Esophagus squamous epithelium (tissue), 5 donors: ENCODE measurements around the gene TEAD1. TPM values are rescaled to one million over a fixed set of nuclear protein-coding genes. Genes with fewer than 3 reads are reported as not detected.

Experiments used
- DNase-seq: peaks from one replicate; lab custom pipeline; 2025; lab: John Stamatoyannopoulos, UW
- H3K27ac ChIP-seq, 4 donors: fragments of 200-600 bp; sonication (generic); one replicate each; pipeline ENCODE4 v1.5.1; 2016 to 2019; ENCODE audit warnings: mild to moderate bottlenecking in 1 of 4
- H3K27me3 ChIP-seq, 4 donors: fragments of 200-600 bp; sonication (generic); 1 replicate in 3 of 4; 2 replicates in 1 of 4; pipeline versions ENCODE4 v1.5.1 to v1.6.0; 2017 to 2021; ENCODE audit warnings: antibody characterized with exemption in 1 of 4
- H3K36me3 ChIP-seq, 3 donors: fragments of 200-600 bp; sonication (generic); one replicate each; pipeline ENCODE4 v1.5.1; 2016 to 2019
- H3K4me1 ChIP-seq, 3 donors: fragments of 200-600 bp; sonication (generic); one replicate each; pipeline ENCODE4 v1.5.1; 2017 to 2019
- H3K4me3 ChIP-seq, 4 donors: fragments of 200-600 bp; sonication (generic); 1 replicate in 3 of 4; 2 replicates in 1 of 4; pipeline ENCODE4 v1.5.1; 2016 to 2019; ENCODE audit warnings: mild to moderate bottlenecking in 2 of 4, moderate library complexity in 1 of 4
- H3K9me3 ChIP-seq, 3 donors: fragments of 200-600 bp; sonication (generic); one replicate each; pipeline ENCODE4 v1.5.1; 2016 to 2019
- CTCF ChIP-seq, 6 experiments: fragments of 450-650 bp in 4 of 6; fragments of 200-600 bp in 2 of 6; sonication (generic) in 2 of 6; IDR thresholded peaks; one replicate each; pipeline ENCODE4 v1.5.1; 2016 to 2019; ENCODE audit warnings: antibody characterized with exemption in 6 of 6, mild to moderate bottlenecking in 4 of 6, moderate library complexity in 4 of 6
- POLR2A ChIP-seq, 4 donors: fragments of 450-650 bp; IDR thresholded peaks; one replicate each; pipeline ENCODE4 v1.6.1; 2017; ENCODE audit warnings: antibody characterized with exemption in 4 of 4, mild to moderate bottlenecking in 4 of 4, moderate library complexity in 3 of 4
- WGBS, 2 donors: methylation state at CpG; one replicate each; pipeline ENCODE4 v1.1.5; 2018; 5-methylcytosine and 5-hydroxymethylcytosine counted together
- intact Hi-C: fragments of 100-400 bp; cut with DNase I; formaldehyde crosslinking; loops from one replicate; pipeline ENCODE4 v1.15.0; 2022
- total RNA-seq, 4 donors: library from RNA; depleted of rRNA; stranded (reverse); fragments of >200 nt; gene quantifications; one replicate each; pipeline ENCODE4 v1.1.0, GENCODE V29; 2016
- donor health status: DM: yes; HTN: yes; CAD: no.

Gene TEAD1
- total RNA-seq, 4 donors from 2014 or later: 33.3 to 75.2 (median 49.8) TPM

GRCh38 chr11:12653729-12654128, 20.5 kb upstream of the TEAD1 start:
- intact Hi-C loops: no loop called here

GRCh38 chr11:12655842-12656241, 18.4 kb upstream of the TEAD1 start:
- intact Hi-C loops: no loop called here
- Histone ChIP-seq H3K36me3 (no peaks in the 10 kb centered on the region), H3K27ac (no peak overlapping the region), H3K4me1 (no peaks in the 10 kb centered on the region), H3K9me3 (peaks cover 0 to 7% (median 7%) of the 10 kb centered on the region in 3 donors), H3K4me3 (no peak overlapping the region), H3K27me3 (no peaks in the 10 kb centered on the region)
- no peak for DNase-seq
- TF ChIP-seq POLR2A (IDR thresholded peaks at IDR 0.05): no peak
- TF ChIP-seq CTCF (IDR thresholded peaks at IDR 0.05): no peak

More at GRCh38 chr11:12653729-12654128, 20.5 kb upstream of the TEAD1 start:
- Histone ChIP-seq H3K36me3 (no peaks in the 10 kb centered on the region), H3K4me1 (no peaks in the 10 kb centered on the region), H3K27ac (no peak overlapping the region), H3K9me3 (peaks cover 0 to 7% (median 7%) of the 10 kb centered on the region in 3 donors), H3K4me3 (no peak overlapping the region), H3K27me3 (no peaks in the 10 kb centered on the region)
- no peak for DNase-seq
- TF ChIP-seq POLR2A (IDR thresholded peaks at IDR 0.05) (no peak), CTCF (IDR thresholded peaks at IDR 0.05) (no peak)
- 88 to 92% methylated on average over 6 of the region's 7 CpGs for WGBS, 2 donors

DNA sequence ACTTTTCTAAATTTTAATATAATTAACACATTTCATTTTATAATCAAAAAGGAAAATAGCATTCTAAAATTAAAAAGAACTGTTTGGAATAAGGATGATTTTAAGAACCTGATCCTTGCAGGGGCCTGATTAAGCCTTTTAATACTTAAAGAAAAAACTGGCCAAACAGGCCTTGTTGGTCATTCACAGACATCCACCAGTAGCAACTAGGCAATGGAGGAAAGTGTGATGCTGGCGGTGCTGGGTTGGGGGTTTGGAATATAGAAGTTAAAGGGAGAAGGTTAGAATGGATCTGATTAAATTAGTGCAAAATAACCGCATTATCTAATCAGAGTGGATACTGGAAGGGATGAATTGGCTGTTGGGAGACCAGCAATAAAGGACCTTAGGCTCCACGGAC, 16.9 kb upstream of the TEAD1 start:
- no peak overlapping the region for H3K4me3 ChIP-seq
- intact Hi-C loops: no loop called here
- no peaks in the 10 kb centered on the region for H3K27me3 ChIP-seq
- no peak overlapping the region for H3K27ac ChIP-seq
- H3K36me3 ChIP-seq: no peaks in the 10 kb centered on the region
- H3K9me3 ChIP-seq: peaks cover 0 to 7% (median 7%) of the 10 kb centered on the region in 3 donors
- no peaks in the 10 kb centered on the region for H3K4me1 ChIP-seq
- WGBS, 2 donors: 89 to 91% methylated on average over 3 of the region's 3 CpGs
- DNase-seq: no peak
- TF ChIP-seq POLR2A (IDR thresholded peaks at IDR 0.05) (no peak), CTCF (IDR thresholded peaks at IDR 0.05) (no peak)

- intact Hi-C loops: no loop called here
- no peak overlapping the region for H3K4me3 ChIP-seq
- no peak for TF ChIP-seq POLR2A (IDR thresholded peaks at IDR 0.05)
- TF ChIP-seq CTCF (IDR thresholded peaks at IDR 0.05): no peak
- H3K27ac ChIP-seq: no peak overlapping the region
- 82 to 95% methylated on average over 2 of the region's 2 CpGs for WGBS, 2 donors
- H3K36me3 ChIP-seq: no peaks in the 10 kb centered on the region
- no peaks in the 10 kb centered on the region for H3K4me1 ChIP-seq
- H3K9me3 ChIP-seq: peaks cover 0 to 7% (median 7%) of the 10 kb centered on the region in 3 donors
- H3K27me3 ChIP-seq: no peaks in the 10 kb centered on the region
- no peak for DNase-seq
Measured at GRCh38 chr11:12657981-12658380, 16.2 kb upstream of the TEAD1 start.

DNA sequence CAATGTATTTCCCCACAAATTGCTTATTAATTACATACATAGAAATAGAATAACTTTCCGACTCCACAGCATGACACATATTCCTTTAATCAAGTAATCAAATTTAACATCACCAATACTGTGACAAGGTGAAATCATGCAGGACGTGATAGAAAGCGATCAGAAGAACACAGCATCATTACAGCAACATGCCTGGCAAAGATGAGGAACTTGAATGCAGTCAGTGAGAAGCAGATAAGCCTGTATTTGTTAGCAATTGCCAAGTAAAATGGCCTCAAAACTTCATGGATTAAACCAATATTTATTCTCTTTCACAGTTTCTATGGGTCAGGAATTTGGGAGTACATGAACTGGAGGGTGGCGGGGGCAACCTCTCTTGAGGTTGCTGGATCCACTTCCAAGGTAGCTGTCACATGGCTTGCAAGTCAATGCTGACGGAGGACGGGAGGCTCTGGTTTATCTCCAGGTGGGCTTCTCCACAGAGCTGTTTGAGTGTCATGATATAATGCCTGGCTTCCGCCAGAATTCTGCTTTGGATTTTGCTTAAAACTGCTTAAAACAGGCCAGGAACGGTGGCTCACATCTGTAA, 12.0 kb upstream of the TEAD1 start:
- Histone ChIP-seq H3K27me3 (no peaks in the 10 kb centered on the region), H3K4me1 (no peaks in the 10 kb centered on the region), H3K36me3 (no peaks in the 10 kb centered on the region), H3K27ac (no peak overlapping the region), H3K9me3 (no peaks in the 10 kb centered on the region), H3K4me3 (no peak overlapping the region)
- 66 to 70% methylated on average over 7 to 8 of the region's 8 CpGs for WGBS, 2 donors
- intact Hi-C loops: no loop called here
- DNase-seq: no peak
- no peak for TF ChIP-seq CTCF (IDR thresholded peaks at IDR 0.05)
- TF ChIP-seq POLR2A (IDR thresholded peaks at IDR 0.05): no peak
